22Rv1 (cell line): ENCODE data around the gene MAD1L1.

Source experiments
- ZFX ChIP-seq: fragments of 450-650 bp; IDR thresholded peaks from 2 replicates; pipeline ENCODE4 v1.6.1; 2017; ENCODE audit warnings: antibody characterized with exemption, borderline replicate concordance
- TF ChIP-seq, protein P1 (sequence below): fragments of 450-650 bp; IDR thresholded peaks from 2 replicates; pipeline ENCODE4 v1.5.1; 2017; ENCODE audit warnings: mild to moderate bottlenecking

DNA sequence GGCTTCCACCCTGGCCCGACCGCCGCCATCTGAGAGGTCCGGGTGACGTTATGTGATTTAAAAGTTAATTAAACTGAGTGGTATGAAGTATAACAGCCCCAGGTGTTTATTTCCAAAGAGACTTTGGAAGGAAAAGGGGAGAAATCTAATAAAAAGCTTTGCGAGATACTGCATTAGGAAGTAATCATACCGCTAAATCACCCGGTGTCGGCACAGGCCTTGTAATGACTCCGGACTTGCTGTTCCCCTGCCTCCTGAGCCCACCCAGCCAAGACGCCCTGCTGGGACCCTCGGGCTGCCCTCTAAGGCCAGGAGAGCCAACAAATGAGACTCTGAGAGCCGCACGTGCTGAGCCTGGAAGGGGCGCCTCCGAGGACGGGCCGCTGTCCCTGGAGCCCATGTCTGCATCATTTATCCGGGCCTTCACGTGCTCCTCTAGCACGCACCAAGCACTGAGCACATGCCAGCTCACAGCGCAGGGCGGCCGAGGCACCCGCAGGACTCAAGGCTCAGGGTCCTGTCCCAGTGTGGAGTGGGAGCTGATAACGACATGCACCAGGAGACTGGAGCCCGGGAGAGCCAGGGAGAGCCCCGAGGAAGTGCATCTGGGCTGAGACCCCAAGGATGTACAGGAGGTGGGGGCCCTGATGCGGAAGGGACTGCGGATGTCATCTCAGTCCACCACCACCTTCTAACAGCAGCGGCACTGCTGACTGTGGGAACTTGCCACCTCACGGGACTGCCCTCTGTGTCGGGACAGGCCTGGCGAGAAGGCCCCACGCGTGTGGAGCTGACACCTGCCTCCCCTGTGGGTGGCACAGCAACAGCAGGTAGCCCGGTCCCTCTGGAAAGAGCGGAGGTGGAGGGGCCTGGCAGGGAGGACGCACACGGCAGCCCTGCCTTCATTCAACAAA lies 380.0 kb downstream of the MAD1L1 start:
- TF ChIP-seq, protein P1, sequence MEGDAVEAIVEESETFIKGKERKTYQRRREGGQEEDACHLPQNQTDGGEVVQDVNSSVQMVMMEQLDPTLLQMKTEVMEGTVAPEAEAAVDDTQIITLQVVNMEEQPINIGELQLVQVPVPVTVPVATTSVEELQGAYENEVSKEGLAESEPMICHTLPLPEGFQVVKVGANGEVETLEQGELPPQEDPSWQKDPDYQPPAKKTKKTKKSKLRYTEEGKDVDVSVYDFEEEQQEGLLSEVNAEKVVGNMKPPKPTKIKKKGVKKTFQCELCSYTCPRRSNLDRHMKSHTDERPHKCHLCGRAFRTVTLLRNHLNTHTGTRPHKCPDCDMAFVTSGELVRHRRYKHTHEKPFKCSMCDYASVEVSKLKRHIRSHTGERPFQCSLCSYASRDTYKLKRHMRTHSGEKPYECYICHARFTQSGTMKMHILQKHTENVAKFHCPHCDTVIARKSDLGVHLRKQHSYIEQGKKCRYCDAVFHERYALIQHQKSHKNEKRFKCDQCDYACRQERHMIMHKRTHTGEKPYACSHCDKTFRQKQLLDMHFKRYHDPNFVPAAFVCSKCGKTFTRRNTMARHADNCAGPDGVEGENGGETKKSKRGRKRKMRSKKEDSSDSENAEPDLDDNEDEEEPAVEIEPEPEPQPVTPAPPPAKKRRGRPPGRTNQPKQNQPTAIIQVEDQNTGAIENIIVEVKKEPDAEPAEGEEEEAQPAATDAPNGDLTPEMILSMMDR = no peak
- no peak for TF ChIP-seq ZFX
